GM12864 (cell line): ENCODE results near the gene NOP10.

Experiments
- DNase-seq: peaks from one replicate; pipeline ENCODE4 v3.0.0-alpha.2; 2011; ENCODE audit warnings: low read depth
- H3K4me3 ChIP-seq: 2 replicates; pipeline ENCODE4 v1.5.1; 2011; ENCODE audit warnings: mild to moderate bottlenecking, low read depth, low read length, control low read depth
- CTCF ChIP-seq: IDR thresholded peaks from 2 replicates; pipeline ENCODE4 v1.5.1; 2011; ENCODE audit warnings: low read depth, mild to moderate bottlenecking, moderate library complexity, low read length, control low read depth, inconsistent platforms; ENCODE audit errors: missing control alignments

Gene NOP10

DNA sequence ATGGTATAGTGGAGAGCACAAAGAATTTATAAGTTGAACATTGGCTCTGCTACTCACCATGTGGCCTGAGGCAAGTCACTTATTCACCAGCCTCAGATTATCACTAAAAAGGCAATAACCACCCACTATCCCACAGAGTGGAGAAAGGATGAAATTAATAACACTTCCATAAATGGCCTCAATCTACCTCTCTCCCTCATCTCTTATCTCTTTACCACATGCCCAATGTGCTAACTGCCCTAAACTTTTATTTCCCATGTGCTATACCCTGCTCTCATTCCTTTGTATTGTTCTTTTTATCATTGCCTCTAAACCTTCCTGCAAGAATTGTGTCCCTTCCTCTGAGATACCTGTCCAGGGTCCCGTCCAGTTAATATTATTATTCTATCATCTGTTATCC lies 31.4 kb downstream of the NOP10 start:
- no peak for TF ChIP-seq CTCF
- no peak for DNase-seq
- no peak overlapping the region for H3K4me3 ChIP-seq

DNA sequence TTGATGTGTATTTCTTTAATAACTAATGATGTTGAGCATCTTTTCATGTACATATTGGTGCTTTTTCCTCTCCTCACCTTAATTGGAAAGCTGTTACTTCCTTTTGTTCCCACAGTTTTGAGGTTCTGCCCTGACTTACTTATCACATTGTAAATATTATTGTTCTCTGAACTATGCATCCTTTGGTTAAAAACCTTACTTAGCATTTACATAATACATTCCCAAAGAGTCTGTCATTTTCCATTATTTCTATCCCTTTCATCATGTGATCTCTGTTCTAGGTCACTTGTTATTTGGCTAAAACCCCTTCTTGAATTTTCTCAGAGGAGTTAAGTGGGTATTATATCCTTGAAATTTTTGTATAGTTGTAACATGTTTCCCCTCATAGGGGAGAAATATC lies 38.3 kb downstream of the NOP10 start:
- H3K4me3 ChIP-seq: no peak overlapping the region
- DNase-seq: no peak
- no peak for TF ChIP-seq CTCF

- DNase-seq: no peak
Observed at GRCh38 chr15:34301058-34301457, 41.9 kb downstream of the NOP10 start.

DNA sequence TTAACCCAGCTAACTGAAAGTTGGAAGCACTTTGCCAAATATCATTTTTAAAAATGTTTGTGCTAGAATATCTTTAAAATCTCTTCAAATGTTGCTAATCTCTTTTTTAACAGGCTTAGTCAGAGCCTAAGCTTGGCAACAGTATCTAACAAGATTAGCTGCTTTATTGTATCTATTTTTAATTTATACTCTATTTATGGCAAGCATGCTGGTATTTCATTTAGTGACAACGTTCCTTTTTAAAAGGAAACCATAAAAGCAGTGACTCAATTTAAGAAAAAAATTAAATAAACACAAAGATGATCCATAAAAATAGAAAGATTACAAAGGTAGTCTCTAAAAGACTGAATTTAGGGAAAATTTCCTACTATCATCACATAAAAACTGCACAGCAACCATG lies 45.9 kb downstream of the NOP10 start:
- TF ChIP-seq CTCF: no peak
- no peak overlapping the region for H3K4me3 ChIP-seq
- DNase-seq: no peak

More at GRCh38 chr15:34301058-34301457, 41.9 kb downstream of the NOP10 start:
- no peak overlapping the region for H3K4me3 ChIP-seq
- TF ChIP-seq CTCF: no peak

DNA sequence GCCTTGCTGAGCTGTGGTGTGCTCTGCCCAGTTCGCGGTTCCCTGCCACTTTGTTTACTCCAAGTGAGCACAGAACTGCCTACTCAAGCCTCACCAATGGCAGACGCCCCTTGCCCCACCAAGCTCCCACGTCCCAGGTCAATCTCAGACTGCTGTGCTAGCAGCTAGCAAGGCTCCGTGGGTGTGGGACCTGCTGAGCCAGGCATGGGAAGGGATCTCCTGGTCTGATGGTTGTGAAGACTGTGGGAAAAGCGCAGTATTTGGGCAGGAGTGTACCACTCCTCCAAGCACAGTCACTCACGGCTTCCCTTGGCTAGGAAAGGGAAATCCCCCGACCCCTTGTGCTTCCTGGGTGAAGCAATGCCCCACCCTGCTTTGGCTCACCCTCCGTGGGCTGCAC lies 50.3 kb downstream of the NOP10 start:
- DNase-seq: no peak
- no peak overlapping the region for H3K4me3 ChIP-seq
- TF ChIP-seq CTCF: no peak
